GM12873 (cell line): ENCODE data around the gene FMOD.

Experiments used
- CTCF ChIP-seq: IDR thresholded peaks from 2 replicates; pipeline ENCODE4 v1.5.1; 2012; ENCODE audit warnings: low read depth, mild to moderate bottlenecking, moderate library complexity, low read length, control low read depth; ENCODE audit not compliant: insufficient read depth; ENCODE audit errors: missing control alignments

The FMOD gene

GRCh38 chr1:203306089-203306964 lies 44.6 kb downstream of the FMOD start:
- peak; percentile 46 for TF ChIP-seq CTCF

GRCh38 chr1:203305809-203306088 lies 45.2 kb downstream of the FMOD start:
- no peak for TF ChIP-seq CTCF

GRCh38 chr1:203304919-203305808 lies 45.8 kb downstream of the FMOD start, which contains the start of gene BTG2:
Gene BTG2 (plus strand): TSS chr1:203305519. CDS start chr1:203305607, 88 bp downstream.
- TF ChIP-seq CTCF, result no peak

GRCh38 chr1:203304391-203304918 lies 46.5 kb downstream of the FMOD start:
- TF ChIP-seq CTCF, result no peak

- no peak for TF ChIP-seq CTCF
Measured at GRCh38 chr1:203302894-203303293, 48.0 kb downstream of the FMOD start.

GRCh38 chr1:203302456-203302855 lies 48.5 kb downstream of the FMOD start:
- TF ChIP-seq CTCF, result no peak

GRCh38 chr1:203301331-203301668 lies 49.6 kb downstream of the FMOD start:
- no peak for TF ChIP-seq CTCF
